Activated CD4-positive, alpha-beta T cell treated with anti-CD3 and anti-CD28 coated beads, Interleukin-2, amount 10 ng/mL, durations not matched to agents 7 days and 5 days (primary cell): Measurements from ENCODE around the gene AP1AR. TPM values are rescaled to one million over a fixed set of nuclear protein-coding genes. Genes with fewer than 3 reads are reported as not detected.

Experiments
- CTCF ChIA-PET: fragments of 350-600 bp; sonication (Branson Sonifier 250); formaldehyde crosslinking; loops from one replicate; lab custom pipeline; 2021; ENCODE audit warnings: antibody characterized with exemption; lab: Charles Lee
- POLR2A ChIA-PET: fragments of 350-600 bp; sonication (Branson Sonifier 250); formaldehyde crosslinking; loops from one replicate; lab custom pipeline; 2021; ENCODE audit warnings: antibody characterized with exemption; lab: Charles Lee
- DNase-seq: peaks from one replicate; pipeline ENCODE4 v3.0.0-alpha.2; 2020
- H3K27ac Mint-ChIP-seq: one replicate; pipeline ENCODE4 v1.8.0; 2021; ENCODE audit warnings: mild to moderate bottlenecking, moderate library complexity, mixed read lengths
- H3K27me3 Mint-ChIP-seq: one replicate; pipeline ENCODE4 v1.8.0; 2021; ENCODE audit warnings: mixed read lengths
- H3K36me3 Mint-ChIP-seq: one replicate; pipeline ENCODE4 v1.8.0; 2021; ENCODE audit warnings: low read depth, mixed read lengths
- H3K4me1 Mint-ChIP-seq: one replicate; pipeline ENCODE4 v1.8.0; 2021; ENCODE audit warnings: mixed read lengths
- H3K4me3 Mint-ChIP-seq: one replicate; pipeline ENCODE4 v1.8.0; 2021; ENCODE audit warnings: mild to moderate bottlenecking, moderate library complexity, mixed read lengths
- H3K9me3 Mint-ChIP-seq: one replicate; pipeline ENCODE4 v1.8.0; 2021; ENCODE audit warnings: mixed read lengths
- total RNA-seq, 2 experiments: library from RNA; stranded (reverse); gene quantifications; one replicate each; pipeline ENCODE4 v1.2.3, GENCODE V29; 2021

AP1AR gene
- total RNA-seq, 2 experiments from 2014 or later, result 10.0 to 10.5 TPM

DNA sequence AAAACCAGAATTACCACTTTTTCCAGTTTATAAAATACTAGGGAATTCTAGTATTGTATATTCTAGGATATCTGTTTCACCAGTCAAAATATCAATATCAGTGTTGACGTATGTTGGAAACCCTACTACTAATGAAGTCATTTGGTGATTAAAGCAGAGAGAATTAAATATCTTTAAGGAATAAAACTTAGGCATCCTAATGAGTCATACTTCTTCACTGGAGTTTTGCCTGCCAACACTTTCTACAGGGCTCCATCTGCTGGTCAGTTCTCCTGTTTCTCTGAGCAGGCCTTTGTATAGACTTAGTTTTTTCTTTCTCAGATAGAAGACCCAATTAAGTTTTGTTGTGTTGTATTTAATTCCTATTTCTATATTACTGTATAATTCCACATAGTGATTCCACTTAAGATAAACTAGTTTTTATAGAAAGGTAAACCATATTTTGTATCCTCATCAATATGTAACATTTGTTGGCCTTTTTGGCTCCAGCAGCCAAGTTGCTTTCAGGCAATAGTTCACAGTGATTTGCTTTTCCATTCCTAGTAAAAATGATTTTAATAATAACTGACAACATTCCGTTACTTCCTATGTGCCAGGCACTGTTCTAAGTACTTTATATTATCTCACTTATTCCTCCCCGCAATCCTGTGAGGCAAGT is 3.5 kb downstream of the AP1AR start:
- Mint-ChIP-seq H3K4me3 (no peak overlapping the region), H3K9me3 (no peaks in the 10 kb centered on the region), H3K27me3 (no peaks in the 10 kb centered on the region), H3K36me3 (peaks cover 1% of the 10 kb centered on the region), H3K4me1 (peaks cover 41% of the 10 kb centered on the region), H3K27ac (no peak overlapping the region)
- ChIA-PET POLR2A (no interaction called here), CTCF (interaction anchor here (0.6 to 1.8 kb wide), 5 partner anchors 10 to 136 kb away, joined by 3 to 5 read pairs (median 4); no protein-coding TSS in a partner anchor)
- peak; percentile 71 for DNase-seq

- CTCF ChIA-PET, result interaction anchor here (0.6 to 1.8 kb wide), 5 partner anchors 9 to 40 kb away, joined by 3 to 4 read pairs (median 3); no protein-coding TSS in a partner anchor
- H3K4me1 Mint-ChIP-seq, result peaks cover 34% of the 10 kb centered on the region
- POLR2A ChIA-PET, result no interaction called here
- H3K27me3 Mint-ChIP-seq, result no peaks in the 10 kb centered on the region
- no peak for DNase-seq
- H3K27ac Mint-ChIP-seq, result no peak overlapping the region
- no peak overlapping the region for H3K4me3 Mint-ChIP-seq
- H3K9me3 Mint-ChIP-seq, result no peaks in the 10 kb centered on the region
- H3K36me3 Mint-ChIP-seq, result peaks cover 2% of the 10 kb centered on the region
Measured at GRCh38 chr4:112236040-112236439, 4.5 kb downstream of the AP1AR start.

- no peak overlapping the region for H3K27ac Mint-ChIP-seq
- H3K4me1 Mint-ChIP-seq, result peaks cover 18% of the 10 kb centered on the region
- POLR2A ChIA-PET, result no interaction called here
- CTCF ChIA-PET, result interaction anchor here (0.6 kb wide), 1 partner anchor 96 kb away, joined by 4 read pairs; no protein-coding TSS in a partner anchor
- H3K4me3 Mint-ChIP-seq, result no peak overlapping the region
- no peaks in the 10 kb centered on the region for H3K27me3 Mint-ChIP-seq
- H3K36me3 Mint-ChIP-seq, result peaks cover 2% of the 10 kb centered on the region
- no peak for DNase-seq
- H3K9me3 Mint-ChIP-seq, result no peaks in the 10 kb centered on the region
Measured at GRCh38 chr4:112238833-112239232, 7.2 kb downstream of the AP1AR start.

- Mint-ChIP-seq H3K4me3 (no peak overlapping the region), H3K4me1 (no peaks in the 10 kb centered on the region), H3K27ac (no peak overlapping the region), H3K9me3 (no peaks in the 10 kb centered on the region), H3K36me3 (no peaks in the 10 kb centered on the region), H3K27me3 (no peaks in the 10 kb centered on the region)
- POLR2A ChIA-PET, result no interaction called here
- no peak for DNase-seq
- CTCF ChIA-PET, result interaction anchor here (1.0 to 1.6 kb wide), 3 partner anchors 10 to 87 kb away, joined by 3 to 4 read pairs (median 4); partner anchors contain the start of gene AP1AR
Measured at GRCh38 chr4:112245383-112245782, 13.8 kb downstream of the AP1AR start.

GRCh38 chr4:112247021-112247420 is 15.4 kb downstream of the AP1AR start:
- POLR2A ChIA-PET, result no interaction called here
- Mint-ChIP-seq H3K4me3 (no peak overlapping the region), H3K27ac (no peak overlapping the region), H3K9me3 (no peaks in the 10 kb centered on the region), H3K4me1 (no peaks in the 10 kb centered on the region), H3K27me3 (no peaks in the 10 kb centered on the region), H3K36me3 (no peaks in the 10 kb centered on the region)
- no peak for DNase-seq
- CTCF ChIA-PET, result interaction anchor here (0.6 kb wide), 2 partner anchors 39 to 78 kb away, joined by 4 read pairs; partner anchors contain the start of gene TIFA

DNA sequence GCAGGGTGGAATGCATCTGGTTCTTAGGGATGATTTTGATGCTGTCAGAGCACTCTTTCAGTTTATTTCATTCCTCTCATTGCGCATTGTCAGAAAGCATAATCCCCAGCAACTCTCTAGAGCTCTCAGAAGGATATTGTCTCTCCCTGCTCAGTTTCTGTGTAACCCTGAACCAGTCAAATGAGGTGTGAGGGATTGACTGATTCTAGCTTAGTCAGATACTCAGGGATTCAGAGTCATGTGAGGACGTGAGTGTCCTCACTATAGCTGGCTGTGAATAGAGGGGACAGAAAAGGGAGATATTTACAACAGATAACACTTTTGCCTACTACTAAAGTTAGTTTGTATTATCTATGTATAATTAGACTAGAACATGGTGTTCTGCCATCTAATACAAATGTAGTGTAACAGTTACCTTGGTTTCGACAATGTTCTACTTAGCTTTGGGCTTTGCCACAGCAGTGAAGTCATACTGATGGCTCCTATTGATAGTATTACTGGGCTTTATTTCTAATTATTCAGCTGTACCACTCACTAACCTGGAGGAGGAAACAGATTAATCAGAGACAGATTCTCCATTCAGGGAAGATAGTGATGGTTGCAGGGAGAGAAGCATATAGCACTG is 19.5 kb downstream of the AP1AR start:
- no peak overlapping the region for H3K4me3 Mint-ChIP-seq
- H3K27me3 Mint-ChIP-seq, result no peaks in the 10 kb centered on the region

GRCh38 chr4:112252234-112252633 is 20.6 kb downstream of the AP1AR start:
- Mint-ChIP-seq H3K4me1 (no peaks in the 10 kb centered on the region), H3K9me3 (no peaks in the 10 kb centered on the region), H3K27me3 (no peaks in the 10 kb centered on the region), H3K27ac (no peak overlapping the region), H3K36me3 (no peaks in the 10 kb centered on the region), H3K4me3 (no peak overlapping the region)
- CTCF ChIA-PET, result no interaction called here
- DNase-seq, result no peak
- POLR2A ChIA-PET, result no interaction called here

More for the DNA sequence above, 19.5 kb downstream of the AP1AR start:
- DNase-seq, result no peak
- Mint-ChIP-seq H3K4me1 (no peaks in the 10 kb centered on the region), H3K36me3 (no peaks in the 10 kb centered on the region), H3K9me3 (no peaks in the 10 kb centered on the region), H3K27ac (no peak overlapping the region)
- CTCF ChIA-PET, result no interaction called here
- POLR2A ChIA-PET, result no interaction called here

DNA sequence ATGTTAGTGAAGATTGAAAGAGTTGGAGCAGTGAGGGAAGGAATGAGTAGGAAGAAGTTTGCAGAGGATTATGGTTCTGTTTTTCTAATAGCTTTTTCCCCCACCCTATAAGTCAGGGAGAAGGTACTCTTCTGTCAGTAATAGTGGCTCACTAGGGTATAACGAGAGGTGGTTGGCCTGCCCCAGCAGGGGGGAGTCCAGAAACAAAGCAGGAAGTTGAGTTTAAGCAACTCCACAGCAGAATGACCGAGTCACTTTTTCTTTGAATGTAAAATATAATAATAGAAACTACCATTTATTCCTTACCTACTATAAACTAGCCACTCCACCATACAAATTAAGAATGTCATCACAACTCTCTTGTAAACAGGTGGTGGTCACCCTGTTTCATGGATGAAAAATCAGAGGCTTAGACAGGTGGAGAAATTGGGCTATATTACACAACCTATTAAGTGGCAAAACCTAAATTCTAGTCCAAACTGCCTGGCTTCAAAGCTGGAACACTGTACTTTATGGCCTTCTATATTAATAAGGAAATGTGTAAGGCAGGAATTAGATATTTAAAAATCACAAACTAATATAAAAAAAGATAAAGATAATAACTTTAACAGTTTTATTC is 21.9 kb downstream of the AP1AR start:
- ChIA-PET POLR2A (no interaction called here), CTCF (no interaction called here)
- Mint-ChIP-seq H3K36me3 (no peaks in the 10 kb centered on the region), H3K4me3 (no peak overlapping the region), H3K4me1 (no peaks in the 10 kb centered on the region), H3K27me3 (no peaks in the 10 kb centered on the region), H3K27ac (no peak overlapping the region), H3K9me3 (no peaks in the 10 kb centered on the region)
- no peak for DNase-seq

DNA sequence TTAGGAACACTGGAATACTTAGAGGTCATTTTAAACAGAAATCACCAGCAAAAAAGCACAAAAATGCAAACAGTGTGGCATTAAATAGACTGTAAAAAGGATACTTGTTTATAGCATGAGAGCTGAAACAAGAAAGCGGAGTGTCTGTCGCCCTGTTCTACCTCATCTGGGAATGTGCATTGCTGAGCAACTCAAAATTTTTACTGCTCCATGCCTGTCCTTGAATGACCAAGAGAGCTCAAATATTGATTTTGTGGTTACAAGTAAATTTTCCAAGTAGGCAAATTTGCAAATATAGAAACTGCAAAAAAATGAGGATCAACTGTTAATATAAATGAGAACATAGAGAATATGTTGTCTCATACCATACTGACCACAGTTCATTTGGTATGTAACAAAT is 25.5 kb downstream of the AP1AR start:
- Mint-ChIP-seq H3K27me3 (no peaks in the 10 kb centered on the region), H3K9me3 (no peaks in the 10 kb centered on the region), H3K27ac (no peak overlapping the region), H3K36me3 (no peaks in the 10 kb centered on the region), H3K4me1 (no peaks in the 10 kb centered on the region), H3K4me3 (no peak overlapping the region)
- POLR2A ChIA-PET, result no interaction called here
- DNase-seq, result no peak
- CTCF ChIA-PET, result interaction anchor here (1.1 kb wide), 1 partner anchor 163 kb away, joined by 3 read pairs; no protein-coding TSS in a partner anchor

- ChIA-PET POLR2A (no interaction called here), CTCF (no interaction called here)
- DNase-seq, result no peak
- no peak overlapping the region for H3K27ac Mint-ChIP-seq
- no peaks in the 10 kb centered on the region for H3K27me3 Mint-ChIP-seq
- H3K4me3 Mint-ChIP-seq, result no peak overlapping the region
- no peaks in the 10 kb centered on the region for H3K4me1 Mint-ChIP-seq
- no peaks in the 10 kb centered on the region for H3K9me3 Mint-ChIP-seq
- H3K36me3 Mint-ChIP-seq, result peaks cover 3% of the 10 kb centered on the region
Measured at GRCh38 chr4:112266823-112267222, 35.2 kb downstream of the AP1AR start.

GRCh38 chr4:112270051-112270450 is 38.5 kb downstream of the AP1AR start:
- no peak for DNase-seq
- ChIA-PET POLR2A (no interaction called here), CTCF (no interaction called here)
- peaks cover 7% of the 10 kb centered on the region for H3K4me1 Mint-ChIP-seq
- no peak overlapping the region for H3K27ac Mint-ChIP-seq
- H3K4me3 Mint-ChIP-seq, result no peak overlapping the region
- H3K27me3 Mint-ChIP-seq, result no peaks in the 10 kb centered on the region
- peaks cover 20% of the 10 kb centered on the region for H3K36me3 Mint-ChIP-seq
- no peaks in the 10 kb centered on the region for H3K9me3 Mint-ChIP-seq

DNA sequence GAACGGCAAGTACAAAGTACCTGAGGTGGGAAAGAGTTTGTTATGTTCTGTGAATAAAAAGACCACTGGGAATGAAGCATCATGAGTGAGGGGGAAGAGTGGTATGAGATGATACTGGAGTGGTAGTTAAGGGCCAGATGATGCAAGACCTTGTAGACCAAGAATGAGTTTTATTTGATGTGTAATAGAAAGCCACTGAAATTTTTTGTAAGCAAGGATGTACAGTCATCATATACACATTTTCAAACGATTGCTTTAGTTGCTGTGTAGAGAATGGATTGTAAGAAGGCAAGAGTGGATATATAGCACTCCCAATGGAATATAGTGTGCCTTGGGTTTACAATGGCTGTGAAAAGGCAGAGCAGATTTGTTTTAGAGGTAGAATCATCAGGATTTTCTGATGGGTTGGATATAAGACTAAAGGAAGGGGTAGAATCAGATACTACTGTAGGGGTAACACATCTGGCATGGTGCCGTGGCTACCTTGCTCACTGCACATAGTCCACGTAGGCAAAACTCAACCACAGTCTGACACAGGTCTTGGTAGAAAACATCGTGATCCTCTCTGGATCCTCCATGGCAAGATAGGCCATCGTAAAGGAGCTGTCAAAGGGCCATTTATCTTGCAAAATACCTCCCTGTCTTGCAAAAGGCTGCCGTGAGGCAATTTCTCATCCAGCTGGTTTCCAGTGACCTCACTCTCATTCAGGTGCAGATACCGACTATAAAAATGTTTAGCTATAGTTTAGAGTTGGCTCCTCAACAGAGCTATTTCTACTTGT is 39.2 kb downstream of the AP1AR start:
- Mint-ChIP-seq H3K36me3 (peaks cover 26% of the 10 kb centered on the region), H3K9me3 (no peaks in the 10 kb centered on the region), H3K27ac (no peak overlapping the region), H3K4me1 (peaks cover 9% of the 10 kb centered on the region), H3K27me3 (no peaks in the 10 kb centered on the region), H3K4me3 (no peak overlapping the region)
- CTCF ChIA-PET, result interaction anchor here (1.5 kb wide), 1 partner anchor 111 kb away, joined by 3 read pairs; no protein-coding TSS in a partner anchor
- no peak for DNase-seq
- POLR2A ChIA-PET, result no interaction called here
